Neural cell (in vitro differentiated cells): ENCODE data around the gene ITGA2B.

Experiments used
- CTCF ChIP-seq: fragments of 450-650 bp; IDR thresholded peaks from 2 replicates; pipeline ENCODE4 v1.5.1; 2014; ENCODE audit warnings: antibody characterized with exemption, mild to moderate bottlenecking, moderate library complexity; ENCODE audit not compliant: poor library complexity, severe bottlenecking
- EP300 ChIP-seq: fragments of 450-650 bp; conservative IDR thresholded peaks from 2 replicates; pipeline ENCODE4 v1.6.1; 2014; ENCODE audit warnings: antibody characterized with exemption, mild to moderate bottlenecking, moderate library complexity; ENCODE audit not compliant: poor library complexity, severe bottlenecking
- EZH2 ChIP-seq: fragments of 200-600, 300-800 bp; shearing (Covaris generic), sonication (generic); IDR thresholded peaks from 2 replicates; pipeline ENCODE4 v1.6.1; 2014; ENCODE audit warnings: antibody characterized with exemption, low read length, borderline replicate concordance, mild to moderate bottlenecking; ENCODE audit not compliant: insufficient read depth, poor library complexity, severe bottlenecking
- MXI1 ChIP-seq: fragments of 450-650 bp; conservative IDR thresholded peaks from 2 replicates; pipeline ENCODE4 v1.6.1; 2014; ENCODE audit warnings: antibody characterized with exemption, mild to moderate bottlenecking; ENCODE audit not compliant: poor library complexity, severe bottlenecking
- POLR2AphosphoS5 ChIP-seq: IDR thresholded peaks from 2 replicates; pipeline ENCODE4 v1.6.1; 2012
- RAD21 ChIP-seq: fragments of 450-650 bp; conservative IDR thresholded peaks from 2 replicates; pipeline ENCODE4 v1.6.1; 2014; ENCODE audit warnings: antibody characterized with exemption, mild to moderate bottlenecking, moderate library complexity
- SMC3 ChIP-seq: fragments of 450-650 bp; conservative IDR thresholded peaks from 2 replicates; pipeline ENCODE4 v1.6.1; 2014; ENCODE audit warnings: antibody characterized with exemption, mild to moderate bottlenecking, moderate library complexity; ENCODE audit not compliant: poor library complexity

- TF ChIP-seq CTCF (no peak), MXI1 (no peak), RAD21 (no peak), POLR2AphosphoS5 (no peak), EP300 (no peak), EZH2 (no peak), SMC3 (no peak)
Measured at GRCh38 chr17:44384823-44385286, 4.6 kb downstream of the ITGA2B start.
